Breast epithelium (tissue), 4 donors: ENCODE results near the gene MCOLN1. TPM values are rescaled to one million over a fixed set of nuclear protein-coding genes. Genes with fewer than 3 reads are reported as not detected.
A peak's percentile ranks its signal among the peaks of the same experiment; 100 is the strongest.

ENCODE experiments used
- DNase-seq, 2 donors: peaks; one replicate each; pipeline ENCODE4 v3.0.0-alpha.2; 2019; ENCODE audit warnings: low spot score in 2 of 2
- H3K27ac ChIP-seq, 2 donors: fragments of 200-600 bp; sonication (generic) in 1 of 2; one replicate each; pipeline ENCODE4 v1.5.1; 2016 to 2019; ENCODE audit warnings: mild to moderate bottlenecking in 1 of 2
- H3K27me3 ChIP-seq, 2 donors: fragments of 200-600 bp; sonication (generic) in 1 of 2; one replicate each; pipeline versions ENCODE4 v1.5.1 to v1.6.0; 2017 to 2019; ENCODE audit warnings: control low read depth in 1 of 2, mild to moderate bottlenecking in 1 of 2
- H3K36me3 ChIP-seq: fragments of 200-600 bp; one replicate; pipeline ENCODE4 v1.5.1; 2019
- H3K4me1 ChIP-seq, 2 donors: fragments of 200-600 bp; sonication (generic); one replicate each; pipeline ENCODE4 v1.5.1; 2016 to 2019; ENCODE audit warnings: control low read depth in 1 of 2
- H3K4me3 ChIP-seq, 3 donors: fragments of 200-600 bp; sonication (generic); 1 replicate in 2 of 3; 2 replicates in 1 of 3; pipeline ENCODE4 v1.5.1; 2016 to 2019; ENCODE audit warnings: mild to moderate bottlenecking in 3 of 3, moderate library complexity in 2 of 3
- H3K9me3 ChIP-seq, 2 donors: fragments of 200-600 bp; sonication (generic) in 1 of 2; one replicate each; pipeline ENCODE4 v1.5.1; 2016 to 2019; ENCODE audit warnings: control low read depth in 1 of 2
- CTCF ChIP-seq, 3 donors: fragments of 450-650 bp; IDR thresholded peaks; one replicate each; pipeline ENCODE4 v1.5.1; 2016 to 2017; ENCODE audit warnings: antibody characterized with exemption in 3 of 3, mild to moderate bottlenecking in 3 of 3, moderate library complexity in 3 of 3
- POLR2A ChIP-seq: fragments of 450-650 bp; IDR thresholded peaks from one replicate; pipeline ENCODE4 v1.6.1; 2016; ENCODE audit warnings: antibody characterized with exemption, mild to moderate bottlenecking, moderate library complexity
- POLR2AphosphoS5 ChIP-seq, 3 donors: sonication (generic); formaldehyde crosslinking; IDR thresholded peaks; one replicate each; pipeline ENCODE4 v1.6.1; 2017; ENCODE audit warnings: antibody characterized with exemption in 3 of 3
- intact Hi-C: fragments of 100-400 bp; cut with DNase I; formaldehyde crosslinking; loops from one replicate; pipeline ENCODE4 v1.15.1; 2023; ENCODE audit warnings: low total_unique reads
- total RNA-seq, 3 donors: library from RNA; depleted of rRNA; stranded (reverse); fragments of >200 nt; gene quantifications; one replicate each; pipeline ENCODE4 v1.1.0, GENCODE V29; 2016

Gene MCOLN1
- total RNA-seq, 3 donors from 2014 or later, result 11.5 to 35.2 (median 16.4) TPM

GRCh38 chr19:7492558-7492957 is 29.9 kb upstream of the MCOLN1 start:
- H3K27ac ChIP-seq, result no peak overlapping the region
- no peaks in the 10 kb centered on the region for H3K36me3 ChIP-seq
- intact Hi-C loops, result no loop called here
- DNase-seq, result no peak
- TF ChIP-seq POLR2AphosphoS5 (IDR thresholded peaks at IDR 0.05) (no peak), POLR2A (no peak), CTCF (IDR thresholded peaks at IDR 0.05) (no peak)
- H3K4me3 ChIP-seq, result no peak overlapping the region
- H3K4me1 ChIP-seq, result peaks cover 0 to 6% of the 10 kb centered on the region in 2 donors
- H3K9me3 ChIP-seq, result no peaks in the 10 kb centered on the region
- no peaks in the 10 kb centered on the region for H3K27me3 ChIP-seq

GRCh38 chr19:7494416-7495098 is 27.9 kb upstream of the MCOLN1 start:
- TF ChIP-seq POLR2A (no peak), CTCF (IDR thresholded peaks at IDR 0.05) (peak in 1 of 3 donors; percentile 11)
- H3K27me3 ChIP-seq, result no peaks in the 10 kb centered on the region
- H3K9me3 ChIP-seq, result no peaks in the 10 kb centered on the region
- intact Hi-C loops, result no loop called here
- H3K4me3 ChIP-seq, result peak overlapping the region in 1 of 3 donors; percentile 7
- H3K36me3 ChIP-seq, result no peaks in the 10 kb centered on the region
- H3K4me1 ChIP-seq, result peaks cover 0 to 2% of the 10 kb centered on the region in 2 donors
- DNase-seq, result peak in 1 of 2 donors; percentile 40
- H3K27ac ChIP-seq, result peak overlapping the region; percentile 74 to 86

- intact Hi-C loops, result no loop called here
- DNase-seq, result no peak
- H3K4me3 ChIP-seq, result no peak overlapping the region
- H3K27me3 ChIP-seq, result peaks cover 0 to 5% of the 10 kb centered on the region in 2 donors
- no peak overlapping the region for H3K27ac ChIP-seq
- no peaks in the 10 kb centered on the region for H3K36me3 ChIP-seq
- no peaks in the 10 kb centered on the region for H3K4me1 ChIP-seq
- no peak for TF ChIP-seq CTCF (IDR thresholded peaks at IDR 0.05)
- no peak for TF ChIP-seq POLR2A
- TF ChIP-seq POLR2AphosphoS5 (IDR thresholded peaks at IDR 0.05), result no peak
- no peaks in the 10 kb centered on the region for H3K9me3 ChIP-seq
Measured at GRCh38 chr19:7497292-7497691, 25.1 kb upstream of the MCOLN1 start.

GRCh38 chr19:7500811-7501450 is 21.5 kb upstream of the MCOLN1 start:
- intact Hi-C loops, result no loop called here
- no peak overlapping the region for H3K27ac ChIP-seq
- no peak for TF ChIP-seq CTCF (IDR thresholded peaks at IDR 0.05)
- TF ChIP-seq POLR2A, result no peak
- no peak for TF ChIP-seq POLR2AphosphoS5 (IDR thresholded peaks at IDR 0.05)
- no peaks in the 10 kb centered on the region for H3K9me3 ChIP-seq
- no peaks in the 10 kb centered on the region for H3K36me3 ChIP-seq
- peak overlapping the region; percentile 23 to 66 (median 53) for H3K4me3 ChIP-seq
- peaks cover 3 to 5% of the 10 kb centered on the region in 2 donors for H3K27me3 ChIP-seq
- peak in 1 of 2 donors; percentile 80 for DNase-seq
- no peaks in the 10 kb centered on the region for H3K4me1 ChIP-seq

- no peaks in the 10 kb centered on the region for H3K4me1 ChIP-seq
- no peak for TF ChIP-seq POLR2A
- TF ChIP-seq CTCF (IDR thresholded peaks at IDR 0.05), result no peak
- TF ChIP-seq POLR2AphosphoS5 (IDR thresholded peaks at IDR 0.05), result no peak
- H3K9me3 ChIP-seq, result no peaks in the 10 kb centered on the region
- DNase-seq, result no peak
- intact Hi-C loops, result no loop called here
- H3K36me3 ChIP-seq, result no peaks in the 10 kb centered on the region
- no peak overlapping the region for H3K27ac ChIP-seq
- no peak overlapping the region for H3K4me3 ChIP-seq
- peaks cover 3 to 5% of the 10 kb centered on the region in 2 donors for H3K27me3 ChIP-seq
Measured at GRCh38 chr19:7502552-7502951, 19.9 kb upstream of the MCOLN1 start.
